GM19328 (cell line): ENCODE data around the gene MYH7.
"Not testable (repeated sequence)": the region's sequence is repeated elsewhere in the genome, so short reads cannot be mapped to it uniquely, and the experiment has no call there.

ENCODE experiments used
- ATAC-seq: cut with Tn5 transposase; IDR thresholded peaks from one replicate; pipeline ENCODE4 v1.9.1; 2021; ENCODE audit warnings: mild to moderate bottlenecking, moderate library complexity; ENCODE audit not compliant: unreplicated experiment

MYH7 gene

DNA sequence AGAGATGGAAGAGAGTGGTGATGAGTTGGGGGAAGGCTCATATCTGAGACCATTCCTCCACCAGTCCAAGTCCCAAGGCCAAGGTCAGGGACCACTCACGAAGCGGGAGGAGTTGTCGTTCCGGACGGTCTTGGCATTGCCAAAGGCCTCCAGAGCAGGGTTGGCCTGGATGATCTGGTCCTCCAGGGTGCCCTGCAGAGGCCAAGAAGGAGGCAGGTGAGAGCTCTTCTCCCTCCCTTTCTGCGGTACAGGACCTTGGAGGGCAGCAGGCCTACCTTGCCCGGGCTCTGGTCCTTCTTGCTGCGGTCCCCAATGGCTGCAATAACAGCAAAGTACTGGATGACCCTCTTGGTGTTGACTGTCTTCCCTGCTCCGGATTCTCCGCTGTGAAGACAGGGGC is 4.0 kb downstream of the MYH7 start:
- no peak for ATAC-seq

DNA sequence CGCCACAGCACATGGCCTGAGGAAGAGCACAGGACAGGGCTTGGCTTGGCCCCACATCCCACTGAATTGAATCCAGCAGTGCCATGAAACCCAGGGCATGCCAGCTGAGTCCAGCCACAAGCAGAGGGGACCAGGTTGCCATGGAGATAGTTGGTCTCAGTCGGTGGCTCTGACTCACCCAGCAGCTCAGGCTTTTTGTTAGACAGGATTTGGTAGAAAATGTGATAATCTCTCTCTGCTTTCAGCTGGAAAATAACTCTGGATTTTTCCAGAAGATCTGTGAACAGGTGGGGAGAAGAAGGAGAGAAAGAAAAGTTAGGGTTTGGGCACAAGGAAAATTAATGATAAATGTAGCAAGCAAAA is 4.8 kb downstream of the MYH7 start:
- no peak for ATAC-seq

DNA sequence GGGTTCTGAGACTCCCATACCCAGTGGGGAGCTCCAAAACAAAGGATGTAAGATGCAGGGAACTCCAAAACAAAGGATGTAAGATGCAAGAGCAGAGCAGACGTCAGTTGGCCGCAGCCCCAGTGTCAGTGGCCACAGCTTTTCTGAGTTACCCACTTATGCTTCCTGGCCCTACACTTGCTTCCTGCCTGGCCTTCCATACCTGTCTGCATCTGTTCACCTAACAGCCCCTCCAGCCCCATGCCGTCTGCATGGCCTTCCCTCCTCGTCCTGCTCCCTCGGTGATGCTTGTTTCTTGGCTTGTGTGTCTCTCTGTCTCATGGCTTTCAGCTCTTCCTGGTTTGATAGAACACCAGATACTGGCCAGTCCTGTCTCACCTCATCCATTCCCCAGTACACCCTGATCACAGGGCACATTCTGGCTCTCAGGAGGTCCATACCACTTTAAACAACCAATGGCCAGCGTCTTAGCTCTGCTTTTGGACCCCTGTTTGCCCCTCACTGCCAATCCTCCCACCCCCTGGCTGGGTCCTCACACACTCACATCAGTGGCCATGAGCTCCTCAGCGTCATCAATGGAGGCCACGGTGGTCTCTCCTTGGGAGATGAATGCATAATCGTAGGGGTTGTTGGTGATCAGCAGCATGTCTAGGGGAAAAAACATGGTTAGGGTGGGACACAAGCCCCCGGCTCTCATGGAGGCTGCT is 5.3 kb downstream of the MYH7 start:
- ATAC-seq: no peak

DNA sequence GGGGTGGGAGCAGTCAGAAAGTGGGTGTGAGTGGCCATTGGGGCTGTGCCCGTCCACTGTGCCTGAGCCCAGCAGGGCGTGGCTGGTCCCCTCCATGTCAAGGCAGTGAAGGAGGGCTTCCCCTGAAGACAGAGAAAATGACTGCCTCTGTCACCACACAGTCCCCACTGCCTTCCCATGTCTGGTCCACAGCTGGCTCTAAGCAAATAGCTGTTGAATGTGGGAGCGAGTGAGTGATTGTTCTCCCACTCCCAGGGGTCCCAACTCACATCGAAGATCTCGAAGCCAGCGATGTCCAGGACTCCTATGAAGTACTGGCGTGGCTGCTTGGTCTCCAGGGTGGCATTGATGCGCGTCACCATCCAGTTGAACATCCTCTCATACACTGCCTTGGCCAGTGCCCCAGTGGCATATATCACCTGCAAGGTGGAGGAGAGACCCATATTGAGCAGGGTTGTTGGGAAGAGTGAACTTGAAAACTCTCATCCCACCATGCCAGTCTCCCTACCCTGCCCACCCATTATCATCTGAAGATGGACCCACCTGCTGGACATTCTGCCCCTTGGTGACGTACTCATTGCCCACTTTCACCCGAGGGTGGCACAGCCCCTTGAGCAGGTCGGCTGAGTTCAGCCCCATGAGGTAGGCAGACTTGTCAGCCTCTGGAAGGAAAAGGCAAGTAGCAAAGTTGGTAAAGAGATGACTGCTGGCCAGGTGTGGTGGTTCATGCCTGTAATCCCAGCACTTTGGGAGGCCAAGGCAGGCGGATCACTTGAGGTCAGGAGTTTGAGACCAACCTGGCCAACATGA is 6.6 kb downstream of the MYH7 start:
- ATAC-seq: no peak

DNA sequence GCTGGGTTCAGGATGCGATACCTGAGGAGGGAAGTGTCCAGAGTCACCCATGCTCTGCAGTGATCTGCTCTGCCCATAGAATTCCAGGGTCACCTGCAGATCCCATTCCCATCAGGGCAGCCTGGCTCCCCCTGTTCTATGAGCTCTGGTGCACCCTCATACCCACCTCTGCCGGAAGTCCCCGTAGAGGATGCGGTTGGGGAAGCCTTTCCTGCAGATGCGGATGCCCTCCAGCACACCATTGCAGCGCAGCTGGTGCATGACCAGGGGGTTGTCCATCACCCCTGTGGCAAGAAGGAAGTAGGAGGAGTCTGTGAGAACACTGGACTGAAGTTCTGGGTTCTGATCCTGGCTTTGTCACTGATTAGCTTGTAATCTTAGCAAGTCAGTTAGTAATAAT is 9.7 kb downstream of the MYH7 start:
- ATAC-seq: not testable (repeated sequence)

DNA sequence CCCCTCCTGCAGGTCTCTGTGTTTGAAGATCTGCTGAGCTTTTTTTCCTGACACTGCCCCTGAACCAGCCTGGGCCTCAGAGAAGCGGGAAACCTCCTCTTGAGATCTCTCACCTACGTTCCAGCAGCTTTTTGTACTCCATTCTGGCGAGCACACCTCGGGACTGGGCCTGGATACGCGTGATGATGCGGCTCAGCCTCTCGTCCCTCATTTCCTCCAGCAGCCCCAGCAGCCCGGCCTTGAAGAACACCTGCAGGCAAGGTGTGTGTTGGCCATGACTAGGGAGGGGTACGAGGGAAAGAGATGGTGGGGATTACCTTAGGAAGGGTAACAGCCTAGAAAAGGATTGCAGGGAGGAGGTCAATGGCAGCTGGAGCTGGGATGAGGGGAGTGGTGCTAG is 10.3 kb downstream of the MYH7 start:
- no peak for ATAC-seq

DNA sequence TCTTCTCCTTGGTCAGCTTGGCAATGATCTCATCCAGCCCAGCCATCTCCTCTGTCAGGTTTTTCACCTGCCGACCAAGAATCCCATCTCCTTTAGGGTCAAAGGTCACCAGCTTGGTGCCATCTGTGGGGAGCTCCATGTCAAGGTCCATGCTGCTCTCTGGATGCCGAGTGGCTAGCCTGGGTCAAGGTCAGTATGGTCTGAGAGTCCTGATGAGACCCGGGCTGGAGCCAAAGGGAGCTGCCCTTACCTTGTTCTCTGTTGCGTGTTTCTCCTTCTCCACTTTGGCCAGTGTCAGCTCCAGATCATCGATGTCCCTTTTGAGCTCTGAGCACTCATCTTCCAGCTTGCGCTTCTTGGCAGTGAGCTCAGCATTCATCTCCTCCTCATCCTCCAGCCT is 11.8 kb downstream of the MYH7 start:
- no peak for ATAC-seq

DNA sequence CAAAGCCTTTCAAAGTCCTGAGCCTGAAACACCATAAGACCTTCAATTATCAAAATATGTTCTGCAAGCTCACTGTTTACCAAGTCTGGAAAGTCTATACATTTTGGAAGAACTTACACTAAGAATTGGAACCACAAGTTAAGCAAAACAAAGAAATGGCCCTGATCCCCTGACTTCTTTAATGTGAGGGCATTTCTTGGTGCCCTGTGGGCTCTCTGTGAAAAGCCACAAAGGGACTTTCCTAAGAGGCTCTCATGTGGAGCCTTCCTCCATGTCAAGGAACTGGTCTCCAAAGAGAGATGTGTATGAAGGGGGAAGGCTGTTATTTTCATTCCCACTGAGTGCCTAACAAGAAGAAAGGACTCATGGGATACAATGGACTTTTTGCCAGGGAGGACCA is 13.9 kb downstream of the MYH7 start:
- ATAC-seq: no peak

DNA sequence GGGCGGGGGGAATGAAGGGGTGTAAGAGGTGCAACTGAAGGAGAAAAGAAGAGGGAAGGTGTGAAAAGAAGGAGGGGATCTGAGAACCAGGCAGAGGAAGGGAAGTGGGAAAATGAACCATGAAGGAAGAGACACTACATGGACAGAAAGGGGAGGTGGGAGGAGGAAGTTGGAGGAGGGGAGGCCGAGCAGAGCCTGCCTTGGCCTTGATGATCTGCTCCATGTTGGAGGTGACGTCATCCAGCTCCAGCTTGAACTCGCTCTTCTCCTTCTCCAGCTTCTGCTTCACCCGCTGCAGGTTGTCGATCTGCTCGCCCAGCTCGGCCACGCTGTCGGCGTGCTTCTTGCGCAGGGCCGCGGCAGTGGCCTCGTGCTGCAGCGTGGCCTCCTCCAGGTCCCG is 15.8 kb downstream of the MYH7 start:
- ATAC-seq: not testable (repeated sequence)

DNA sequence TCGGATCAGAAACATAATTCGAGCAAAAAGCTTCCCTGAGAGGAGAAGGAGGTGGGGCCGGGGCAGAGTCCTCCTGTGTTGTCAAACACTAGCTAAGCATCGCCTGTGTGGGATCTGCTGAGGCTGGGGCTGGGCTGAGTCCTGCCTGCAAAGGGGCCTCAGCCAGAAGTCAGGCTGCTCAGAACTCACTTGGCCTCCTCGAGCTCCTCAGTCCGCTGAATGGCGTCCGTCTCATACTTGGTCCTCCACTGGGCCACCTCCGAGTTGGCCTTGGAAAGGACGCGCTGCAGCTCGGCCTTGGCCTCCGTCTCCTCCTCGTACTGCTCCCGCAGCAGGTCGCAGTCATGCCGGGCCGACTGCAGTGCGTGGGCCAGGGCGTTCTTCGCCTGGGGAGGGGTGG is 17.4 kb downstream of the MYH7 start:
- no peak for ATAC-seq

DNA sequence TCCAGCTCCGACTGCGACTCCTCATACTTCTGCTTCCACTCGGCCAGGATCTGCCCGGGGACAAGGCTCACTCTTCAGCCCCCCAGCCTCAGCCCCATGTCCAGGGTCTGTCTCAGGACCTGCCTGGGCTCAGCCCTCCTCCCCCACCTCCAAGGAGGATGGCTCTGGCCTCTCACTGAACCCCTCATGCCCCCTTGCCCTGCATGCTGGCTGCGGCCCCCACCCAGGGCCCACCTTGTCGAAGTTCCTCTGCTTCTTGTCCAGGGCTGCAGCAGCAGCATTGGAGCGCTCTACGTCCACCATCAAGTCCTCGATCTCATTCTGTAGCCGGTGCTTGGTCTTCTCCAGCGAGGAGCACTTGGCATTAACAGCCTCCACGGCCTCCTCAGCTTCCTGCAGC is 18.2 kb downstream of the MYH7 start:
- ATAC-seq: not testable (repeated sequence)

DNA sequence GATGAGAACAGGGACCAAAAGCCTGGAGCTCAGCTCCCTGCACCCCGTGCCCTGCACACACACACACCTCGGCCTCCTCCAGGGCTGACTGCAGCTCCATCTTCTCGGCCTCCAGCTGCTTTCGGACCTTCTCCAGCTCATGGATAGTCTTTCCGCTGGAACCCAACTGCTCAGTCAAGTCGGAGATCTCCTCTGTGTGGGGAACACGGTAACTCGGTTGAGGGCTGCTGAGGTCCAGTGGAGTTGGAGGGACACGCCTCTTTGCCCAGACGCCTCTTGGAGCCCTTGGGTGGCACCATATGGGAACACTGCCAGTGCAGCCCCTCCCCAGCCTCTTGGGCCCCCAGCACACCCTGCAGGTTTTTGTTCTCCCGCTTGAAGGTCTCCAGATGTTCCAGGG is 18.7 kb downstream of the MYH7 start:
- no peak for ATAC-seq

DNA sequence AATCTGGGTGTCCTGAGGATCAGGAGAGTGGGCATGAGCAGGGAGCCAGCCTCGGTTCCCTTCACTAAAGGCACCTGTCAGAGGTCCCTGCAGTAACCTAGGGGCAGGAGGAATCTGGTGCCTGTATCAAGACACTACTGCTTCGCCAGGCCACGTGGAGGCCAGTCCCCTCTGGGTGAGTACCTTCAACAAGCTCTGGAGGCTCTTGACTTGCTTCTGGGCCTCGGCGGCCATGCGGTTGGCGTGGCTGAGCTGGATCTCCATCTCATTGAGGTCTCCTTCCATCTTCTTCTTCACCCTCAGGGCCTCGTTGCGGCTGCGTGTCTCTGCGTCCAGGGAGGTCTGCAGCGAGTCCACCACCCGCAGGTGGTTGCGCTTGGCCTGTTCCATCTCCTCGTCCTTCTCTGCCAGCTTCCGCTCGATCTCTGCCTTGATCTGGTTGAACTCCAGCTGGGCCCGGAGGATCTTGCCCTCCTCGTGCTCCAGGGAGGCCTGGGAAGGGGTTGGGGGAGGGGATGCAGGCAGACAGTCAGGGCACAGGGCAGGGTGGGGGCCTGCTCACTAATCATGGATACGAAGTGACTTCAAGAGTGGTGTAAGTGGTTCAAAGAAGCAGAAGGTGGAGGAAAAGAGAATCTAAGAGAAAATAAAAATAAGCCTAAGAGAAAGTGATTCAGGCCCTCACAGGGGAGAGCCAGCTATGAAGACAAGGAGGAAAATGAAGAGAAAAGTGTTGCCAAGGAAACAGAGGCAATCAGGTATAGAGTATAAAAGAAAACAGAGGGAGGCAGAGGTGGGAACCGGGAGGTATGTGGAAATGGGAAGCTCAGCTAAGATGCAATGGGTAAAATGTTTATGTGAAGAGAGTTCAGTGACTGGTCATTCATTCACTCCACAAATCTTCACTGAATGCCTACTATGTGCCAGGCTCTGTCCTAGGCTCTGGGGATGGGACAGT is 19.4 kb downstream of the MYH7 start:
- ATAC-seq: no peak

DNA sequence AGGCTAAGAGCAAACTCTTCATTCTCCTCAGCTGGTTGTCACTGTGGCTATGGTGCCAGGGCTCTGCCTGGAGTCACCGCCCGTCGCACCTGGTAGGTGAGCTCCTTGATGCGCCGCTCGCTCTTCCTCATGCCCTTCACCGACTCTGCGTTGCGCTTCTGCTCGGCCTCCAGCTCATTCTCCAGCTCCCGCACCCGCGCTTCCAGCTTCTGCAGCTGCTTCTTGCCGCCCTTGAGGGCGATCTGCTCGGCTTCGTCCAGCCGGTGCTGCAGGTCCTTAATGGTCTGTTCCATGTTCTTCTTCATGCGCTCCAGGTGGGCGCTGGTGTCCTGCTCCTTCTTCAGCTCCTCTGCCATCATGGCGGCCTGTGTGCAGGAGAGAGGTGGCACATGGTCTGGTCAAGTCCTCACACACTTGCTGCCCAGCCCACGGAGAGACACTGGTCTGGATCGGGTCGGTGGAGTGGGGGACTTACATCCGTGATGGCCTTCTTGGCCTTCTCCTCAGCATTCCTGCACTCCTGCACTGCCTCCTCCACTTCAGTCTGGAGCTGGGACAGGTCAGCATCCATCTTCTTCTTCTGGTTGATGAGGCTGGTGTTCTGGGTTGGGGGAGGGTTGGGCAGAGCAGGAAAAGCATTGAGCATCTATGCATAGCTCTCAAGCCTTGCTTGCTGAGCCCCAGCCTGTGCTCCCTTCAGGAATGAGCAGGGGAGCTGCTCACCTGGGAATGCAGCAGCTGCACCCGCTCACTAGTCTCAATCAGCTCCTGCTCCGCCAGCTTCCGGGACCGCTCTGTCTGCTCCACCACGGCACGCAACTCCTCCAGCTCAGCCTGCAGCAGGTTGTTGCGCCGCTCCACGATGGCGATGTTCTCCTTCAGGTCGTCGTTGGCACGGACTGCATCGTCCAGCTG is 20.3 kb downstream of the MYH7 start:
- ATAC-seq: no peak

DNA sequence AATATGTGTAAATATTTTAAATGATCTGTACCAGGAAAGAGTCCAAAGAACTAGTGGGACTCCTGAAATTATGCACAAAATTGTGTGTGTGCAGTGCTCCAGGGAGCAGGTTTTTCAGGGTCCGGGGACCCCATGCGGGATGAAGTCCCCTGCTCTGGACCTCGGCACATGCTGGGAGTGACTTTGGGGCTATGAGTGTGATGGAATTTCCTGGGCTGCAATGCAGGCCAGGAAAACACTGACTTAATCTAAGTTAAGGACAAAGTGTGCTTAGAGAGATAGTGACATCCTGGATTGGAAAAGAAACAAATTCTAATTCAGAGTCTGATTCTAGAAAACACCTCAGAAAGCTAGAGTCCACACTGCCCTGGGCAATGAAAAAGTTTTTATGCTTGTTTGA is 21.2 kb downstream of the MYH7 start:
- no peak for ATAC-seq

DNA sequence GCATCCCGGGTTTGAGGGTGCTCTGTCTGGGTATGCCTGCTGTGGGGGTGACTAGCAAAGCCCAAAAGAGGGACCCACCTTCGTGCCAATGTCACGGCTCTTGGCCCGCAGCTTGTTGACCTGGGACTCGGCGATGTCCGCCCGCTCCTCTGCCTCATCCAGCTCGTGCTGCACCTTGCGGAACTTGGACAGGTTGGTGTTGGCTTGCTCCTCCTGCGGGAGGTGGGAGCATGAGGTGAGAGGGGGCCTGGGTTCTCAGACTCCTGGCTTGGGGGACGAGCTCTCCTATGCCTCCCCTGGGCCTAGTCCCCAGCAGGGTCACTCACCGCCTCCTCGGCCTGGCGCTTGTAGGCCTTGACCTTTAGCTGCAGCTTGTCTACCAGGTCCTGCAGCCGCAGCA is 21.8 kb downstream of the MYH7 start:
- no peak for ATAC-seq

DNA sequence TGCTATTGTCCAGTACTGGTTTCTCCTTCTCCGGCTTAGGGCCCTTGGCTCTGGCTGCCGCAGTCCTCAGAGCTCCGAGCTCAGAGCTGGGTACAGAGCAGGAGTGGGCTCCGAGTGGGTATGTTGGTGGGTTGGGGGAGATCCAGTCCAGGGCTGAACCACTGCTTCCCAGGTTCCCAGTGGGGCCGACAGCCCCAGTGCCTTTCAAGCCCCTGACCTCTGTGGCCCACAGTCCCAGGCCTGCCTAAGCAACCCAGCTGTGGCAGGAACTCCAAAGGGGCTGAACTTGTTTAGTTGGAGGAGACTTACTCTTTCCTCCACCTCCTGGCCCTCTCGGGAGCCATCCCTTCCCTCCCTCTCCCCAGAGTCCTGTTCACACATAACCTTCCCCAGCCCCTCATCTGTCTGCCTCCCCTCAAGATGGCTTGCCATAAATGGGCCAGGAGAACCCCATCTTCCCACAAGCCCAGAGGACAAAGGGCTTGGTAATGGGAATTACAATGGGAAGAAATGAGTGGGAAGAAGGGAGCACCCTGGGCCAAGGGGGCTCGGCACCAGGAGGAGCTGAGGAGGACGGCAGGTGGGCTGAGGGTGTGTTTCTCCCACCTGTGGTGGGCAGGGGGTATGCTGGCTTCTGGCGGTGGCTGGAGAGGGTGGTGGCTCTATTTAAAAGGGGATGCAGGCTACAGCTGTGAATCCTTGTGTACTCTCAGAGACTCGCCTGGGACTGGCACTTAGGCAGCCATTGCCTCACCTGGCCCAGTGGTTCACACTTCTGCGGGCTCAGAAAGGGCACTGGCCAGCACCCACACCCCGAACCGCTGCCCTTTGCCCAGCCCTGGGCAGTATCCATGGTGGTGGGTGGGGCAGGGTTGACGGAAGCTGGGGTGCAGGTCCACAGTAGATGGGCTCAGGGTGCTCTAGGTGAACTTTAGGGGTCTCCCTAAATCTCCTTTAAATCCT is 23.6 kb downstream of the MYH7 start:
- no peak for ATAC-seq

DNA sequence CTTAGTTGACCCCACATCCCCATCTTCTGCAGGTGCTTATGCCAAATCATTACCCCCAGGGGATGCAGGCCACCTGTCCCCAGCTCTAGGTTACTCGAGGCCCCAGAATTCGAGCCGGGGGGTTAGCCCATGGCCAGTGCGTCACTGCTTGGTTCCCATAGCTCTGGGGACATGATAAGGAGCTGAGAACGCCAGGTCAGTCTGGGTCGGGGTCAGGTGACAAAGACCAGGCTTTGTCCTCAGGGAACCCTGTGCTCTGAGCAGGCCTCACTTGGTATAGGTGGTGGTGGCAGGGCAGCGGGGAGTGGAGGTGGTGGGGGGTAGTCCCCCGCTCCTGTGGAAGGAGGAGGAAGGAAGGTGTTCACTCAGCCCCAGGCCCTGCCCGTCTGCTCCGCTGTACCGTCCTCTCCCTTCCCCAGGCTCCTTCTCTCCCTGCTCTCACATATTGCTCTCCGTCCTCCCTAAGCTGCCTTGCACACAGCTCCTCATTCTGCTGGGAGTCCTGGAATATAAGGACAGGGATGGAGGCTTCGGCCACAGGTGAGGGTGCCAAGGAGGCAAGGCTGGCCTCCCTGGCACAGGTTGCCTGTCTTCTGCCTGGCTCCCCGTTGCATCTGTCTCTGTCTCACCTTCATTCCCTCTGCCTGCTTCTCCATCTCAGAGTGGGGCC is 25.4 kb downstream of the MYH7 start:
- ATAC-seq: no peak

DNA sequence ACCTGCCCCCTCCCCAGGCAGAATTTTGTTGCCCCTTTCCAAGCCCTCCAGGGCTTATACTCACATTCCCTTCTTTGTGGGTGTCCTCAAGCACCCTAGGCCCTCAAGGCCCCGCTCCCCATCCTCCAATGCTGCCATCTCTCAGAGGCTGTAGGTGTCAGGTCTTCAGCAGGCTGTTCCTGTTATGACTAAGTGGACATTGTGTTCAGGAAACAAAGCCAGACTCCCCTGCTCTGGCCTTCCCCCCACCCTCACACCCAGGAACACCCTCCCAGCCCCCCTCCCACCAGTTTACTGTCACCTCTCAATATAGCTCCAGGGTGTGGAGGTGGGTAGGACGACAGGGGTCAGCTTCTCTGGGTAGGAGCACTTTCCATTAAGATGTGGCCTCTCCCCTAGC is 26.0 kb downstream of the MYH7 start:
- ATAC-seq: no peak
